LoVo (cell line): ENCODE data around the gene DPP4.

Experiments
- DNase-seq: peaks from one replicate; pipeline ENCODE4 v3.0.0-alpha.2; 2016; ENCODE audit warnings: low spot score

DPP4 gene

GRCh38 chr2:162085090-162085891 lies 11.3 kb upstream of the DPP4 start:
- no peak for DNase-seq

- no peak for DNase-seq
Measured at GRCh38 chr2:162084536-162084935, 10.5 kb upstream of the DPP4 start.

- DNase-seq = no peak
Measured at GRCh38 chr2:162082681-162083080, 8.7 kb upstream of the DPP4 start.

GRCh38 chr2:162082036-162082435 lies 8.0 kb upstream of the DPP4 start:
- DNase-seq = no peak

GRCh38 chr2:162079514-162079913 lies 5.5 kb upstream of the DPP4 start:
- no peak for DNase-seq

- no peak for DNase-seq
Measured at GRCh38 chr2:162075689-162076132, 1.7 kb upstream of the DPP4 start.

GRCh38 chr2:162074928-162075688 lies 1.1 kb upstream of the DPP4 start:
- DNase-seq = no peak

- DNase-seq = no peak
Measured at GRCh38 chr2:162074632-162074895, 549 bp upstream of the DPP4 start.

- DNase-seq = no peak
Measured at GRCh38 chr2:162072976-162073887, 783 bp downstream of the DPP4 start.

GRCh38 chr2:162072181-162072702 lies 1.8 kb downstream of the DPP4 start:
- peak; percentile 22 for DNase-seq

- DNase-seq = no peak
Measured at GRCh38 chr2:162071001-162071400, 3.0 kb downstream of the DPP4 start.

GRCh38 chr2:162070228-162070936 lies 3.6 kb downstream of the DPP4 start:
- DNase-seq = no peak

GRCh38 chr2:162069267-162069903 lies 4.6 kb downstream of the DPP4 start:
- DNase-seq = no peak

GRCh38 chr2:162067596-162067995 lies 6.4 kb downstream of the DPP4 start:
- DNase-seq = peak; percentile 70

- DNase-seq = no peak
Measured at GRCh38 chr2:162065767-162066166, 8.2 kb downstream of the DPP4 start.

- no peak for DNase-seq
Measured at GRCh38 chr2:162063899-162064298, 10.1 kb downstream of the DPP4 start.

GRCh38 chr2:162063281-162063680 lies 10.7 kb downstream of the DPP4 start:
- peak; percentile 30 for DNase-seq

- no peak for DNase-seq
Measured at GRCh38 chr2:162062559-162062958, 11.5 kb downstream of the DPP4 start.

GRCh38 chr2:162061021-162061420 lies 13.0 kb downstream of the DPP4 start:
- no peak for DNase-seq

- peak; percentile 27 for DNase-seq
Measured at GRCh38 chr2:162060532-162060931, 13.5 kb downstream of the DPP4 start.
